Measurements from ENCODE around the gene TBC1D1. TPM values are rescaled to one million over a fixed set of nuclear protein-coding genes. Genes with fewer than 3 reads are reported as not detected.

TBC1D1 gene
- polyA plus RNA-seq, 1 donor from 2014 or later: 23.2 TPM

- H3K9me2 ChIP-seq (ENCODE audit: insufficient read depth, low read length): no peaks in the 10 kb centered on the region
- H3K9ac ChIP-seq (ENCODE audit: low read length): no peak overlapping the region
- H3K36me3 ChIP-seq (ENCODE audit: insufficient read depth, low read length): no peaks in the 10 kb centered on the region
- H3K4me2 ChIP-seq (ENCODE audit: low read length): no peak overlapping the region
- TF ChIP-seq, protein P1, sequence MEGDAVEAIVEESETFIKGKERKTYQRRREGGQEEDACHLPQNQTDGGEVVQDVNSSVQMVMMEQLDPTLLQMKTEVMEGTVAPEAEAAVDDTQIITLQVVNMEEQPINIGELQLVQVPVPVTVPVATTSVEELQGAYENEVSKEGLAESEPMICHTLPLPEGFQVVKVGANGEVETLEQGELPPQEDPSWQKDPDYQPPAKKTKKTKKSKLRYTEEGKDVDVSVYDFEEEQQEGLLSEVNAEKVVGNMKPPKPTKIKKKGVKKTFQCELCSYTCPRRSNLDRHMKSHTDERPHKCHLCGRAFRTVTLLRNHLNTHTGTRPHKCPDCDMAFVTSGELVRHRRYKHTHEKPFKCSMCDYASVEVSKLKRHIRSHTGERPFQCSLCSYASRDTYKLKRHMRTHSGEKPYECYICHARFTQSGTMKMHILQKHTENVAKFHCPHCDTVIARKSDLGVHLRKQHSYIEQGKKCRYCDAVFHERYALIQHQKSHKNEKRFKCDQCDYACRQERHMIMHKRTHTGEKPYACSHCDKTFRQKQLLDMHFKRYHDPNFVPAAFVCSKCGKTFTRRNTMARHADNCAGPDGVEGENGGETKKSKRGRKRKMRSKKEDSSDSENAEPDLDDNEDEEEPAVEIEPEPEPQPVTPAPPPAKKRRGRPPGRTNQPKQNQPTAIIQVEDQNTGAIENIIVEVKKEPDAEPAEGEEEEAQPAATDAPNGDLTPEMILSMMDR (IDR thresholded peaks at IDR 0.05; ENCODE audit: poor library complexity, severe bottlenecking): no peak
- TF ChIP-seq EZH2 (IDR thresholded peaks at IDR 0.05; ENCODE audit: borderline replicate concordance, insufficient read depth, low read length, poor library complexity, severe bottlenecking) (no peak), MXI1 (conservative IDR thresholded peaks at IDR 0.05; ENCODE audit: poor library complexity, severe bottlenecking) (no peak), TAF1 (IDR thresholded peaks at IDR 0.05; ENCODE audit: low read depth) (no peak), SMC3 (conservative IDR thresholded peaks at IDR 0.05; ENCODE audit: poor library complexity) (no peak), POLR2AphosphoS5 (IDR thresholded peaks at IDR 0.05) (no peak), RAD21 (conservative IDR thresholded peaks at IDR 0.05) (no peak), EP300 (conservative IDR thresholded peaks at IDR 0.05; ENCODE audit: poor library complexity, severe bottlenecking) (no peak)
- TF ChIP-seq, protein P2, sequence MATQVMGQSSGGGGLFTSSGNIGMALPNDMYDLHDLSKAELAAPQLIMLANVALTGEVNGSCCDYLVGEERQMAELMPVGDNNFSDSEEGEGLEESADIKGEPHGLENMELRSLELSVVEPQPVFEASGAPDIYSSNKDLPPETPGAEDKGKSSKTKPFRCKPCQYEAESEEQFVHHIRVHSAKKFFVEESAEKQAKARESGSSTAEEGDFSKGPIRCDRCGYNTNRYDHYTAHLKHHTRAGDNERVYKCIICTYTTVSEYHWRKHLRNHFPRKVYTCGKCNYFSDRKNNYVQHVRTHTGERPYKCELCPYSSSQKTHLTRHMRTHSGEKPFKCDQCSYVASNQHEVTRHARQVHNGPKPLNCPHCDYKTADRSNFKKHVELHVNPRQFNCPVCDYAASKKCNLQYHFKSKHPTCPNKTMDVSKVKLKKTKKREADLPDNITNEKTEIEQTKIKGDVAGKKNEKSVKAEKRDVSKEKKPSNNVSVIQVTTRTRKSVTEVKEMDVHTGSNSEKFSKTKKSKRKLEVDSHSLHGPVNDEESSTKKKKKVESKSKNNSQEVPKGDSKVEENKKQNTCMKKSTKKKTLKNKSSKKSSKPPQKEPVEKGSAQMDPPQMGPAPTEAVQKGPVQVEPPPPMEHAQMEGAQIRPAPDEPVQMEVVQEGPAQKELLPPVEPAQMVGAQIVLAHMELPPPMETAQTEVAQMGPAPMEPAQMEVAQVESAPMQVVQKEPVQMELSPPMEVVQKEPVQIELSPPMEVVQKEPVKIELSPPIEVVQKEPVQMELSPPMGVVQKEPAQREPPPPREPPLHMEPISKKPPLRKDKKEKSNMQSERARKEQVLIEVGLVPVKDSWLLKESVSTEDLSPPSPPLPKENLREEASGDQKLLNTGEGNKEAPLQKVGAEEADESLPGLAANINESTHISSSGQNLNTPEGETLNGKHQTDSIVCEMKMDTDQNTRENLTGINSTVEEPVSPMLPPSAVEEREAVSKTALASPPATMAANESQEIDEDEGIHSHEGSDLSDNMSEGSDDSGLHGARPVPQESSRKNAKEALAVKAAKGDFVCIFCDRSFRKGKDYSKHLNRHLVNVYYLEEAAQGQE (IDR thresholded peaks at IDR 0.05; ENCODE audit: borderline replicate concordance): no peak
- no peaks in the 10 kb centered on the region for H3F3A ChIP-seq (ENCODE audit: insufficient read depth, low read length, poor library complexity, severe bottlenecking)
- no peak overlapping the region for H3K4me3 ChIP-seq (ENCODE audit: low read length)
- H2AFZ ChIP-seq (ENCODE audit: low read depth, low read length): no peak overlapping the region
- no peaks in the 10 kb centered on the region for H4K20me1 ChIP-seq (ENCODE audit: insufficient read depth)
- no peaks in the 10 kb centered on the region for H3K27me3 ChIP-seq (ENCODE audit: insufficient read depth, low read depth, low read length)
- no peak overlapping the region for H3K27ac ChIP-seq (ENCODE audit: low read length)
- H3K9me3 ChIP-seq (ENCODE audit: low read length): no peaks in the 10 kb centered on the region
- no peaks in the 10 kb centered on the region for H3K79me2 ChIP-seq (replicated peaks; ENCODE audit: insufficient read depth, low read length)
Observed at GRCh38 chr4:38124961-38125360, 234.1 kb downstream of the TBC1D1 start.

DNA sequence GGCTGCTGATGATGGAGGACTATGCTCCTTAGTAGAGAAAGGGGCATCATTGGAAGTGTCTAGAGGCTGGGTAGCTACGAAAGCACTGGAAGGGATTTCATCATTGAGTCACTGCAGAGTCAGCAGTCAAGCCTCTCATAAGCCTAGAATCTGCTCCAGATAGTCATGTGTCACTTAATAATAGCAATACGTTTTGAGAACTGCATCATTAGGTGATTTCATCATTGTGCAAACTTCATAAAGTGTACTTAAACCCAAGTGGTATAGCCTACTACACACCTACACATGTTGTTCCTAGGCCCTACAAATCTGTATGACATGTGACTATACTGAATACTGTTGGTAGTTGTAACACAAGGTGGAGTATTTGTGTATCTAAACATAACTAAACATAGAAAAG, 234.9 kb downstream of the TBC1D1 start:
- Histone ChIP-seq H3K9me3 (ENCODE audit: low read length) (no peaks in the 10 kb centered on the region), H3K9me2 (ENCODE audit: insufficient read depth, low read length) (no peaks in the 10 kb centered on the region), H3K9ac (ENCODE audit: low read length) (no peak overlapping the region), H3F3A (ENCODE audit: insufficient read depth, low read length, poor library complexity, severe bottlenecking) (no peaks in the 10 kb centered on the region), H3K4me2 (ENCODE audit: low read length) (no peak overlapping the region), H3K27me3 (ENCODE audit: insufficient read depth, low read depth, low read length) (no peaks in the 10 kb centered on the region), H3K4me3 (ENCODE audit: low read length) (no peak overlapping the region), H4K20me1 (ENCODE audit: insufficient read depth) (no peaks in the 10 kb centered on the region), H3K36me3 (ENCODE audit: insufficient read depth, low read length) (no peaks in the 10 kb centered on the region), H3K27ac (ENCODE audit: low read length) (no peak overlapping the region), H2AFZ (ENCODE audit: low read depth, low read length) (no peak overlapping the region), H3K79me2 (replicated peaks; ENCODE audit: insufficient read depth, low read length) (no peaks in the 10 kb centered on the region)
- TF ChIP-seq EP300 (conservative IDR thresholded peaks at IDR 0.05; ENCODE audit: poor library complexity, severe bottlenecking): no peak
- TF ChIP-seq SMC3 (conservative IDR thresholded peaks at IDR 0.05; ENCODE audit: poor library complexity): no peak

All from neural cell (in vitro differentiated cells).